Measurements from ENCODE around the gene NFKBIE.

DNA sequence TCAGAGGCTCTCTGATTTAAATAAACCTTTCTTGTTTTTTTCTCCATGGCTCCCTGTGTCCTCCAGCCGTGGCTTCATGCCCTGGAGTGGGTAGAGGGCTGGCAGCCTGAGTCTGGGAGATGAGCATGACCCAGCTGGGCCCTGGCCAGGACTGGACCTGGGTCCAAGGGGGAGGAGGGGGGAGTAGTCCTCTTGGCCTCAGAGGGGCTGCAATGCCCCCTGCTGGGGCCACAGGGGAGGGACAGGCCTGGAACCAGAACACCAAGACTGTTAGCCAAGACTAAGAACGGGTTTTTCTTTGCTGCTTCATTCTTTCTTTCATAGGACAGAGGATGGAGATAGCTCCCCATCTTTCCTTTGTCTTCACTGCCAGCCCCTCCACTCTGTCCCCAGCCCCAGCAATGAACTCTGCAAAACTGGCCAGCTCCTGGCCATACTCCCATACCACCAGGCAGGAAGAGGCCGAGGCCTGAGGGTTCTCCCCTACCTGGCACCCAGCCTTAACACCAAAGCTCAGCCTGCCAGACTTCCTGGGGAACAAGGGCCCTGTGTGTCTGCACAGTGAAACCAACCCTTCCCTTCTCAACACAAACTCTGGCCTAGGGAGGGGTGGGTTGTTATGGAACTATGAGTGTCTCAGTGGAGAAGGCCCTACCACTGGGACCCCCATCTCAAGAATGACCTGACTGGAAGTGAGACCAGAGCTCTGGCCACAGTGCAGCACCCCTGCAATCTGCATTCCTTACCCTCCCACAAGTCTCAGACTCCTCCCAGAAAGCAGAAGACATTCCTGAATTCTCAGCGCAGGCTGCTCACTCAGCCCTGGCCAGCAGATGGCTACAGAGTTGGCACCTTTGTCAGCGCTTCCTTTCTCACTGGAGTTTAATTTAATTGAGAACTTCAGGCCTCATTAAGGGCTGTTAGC is 31.0 kb downstream of the NFKBIE start:
- TF ChIP-seq, protein P1, sequence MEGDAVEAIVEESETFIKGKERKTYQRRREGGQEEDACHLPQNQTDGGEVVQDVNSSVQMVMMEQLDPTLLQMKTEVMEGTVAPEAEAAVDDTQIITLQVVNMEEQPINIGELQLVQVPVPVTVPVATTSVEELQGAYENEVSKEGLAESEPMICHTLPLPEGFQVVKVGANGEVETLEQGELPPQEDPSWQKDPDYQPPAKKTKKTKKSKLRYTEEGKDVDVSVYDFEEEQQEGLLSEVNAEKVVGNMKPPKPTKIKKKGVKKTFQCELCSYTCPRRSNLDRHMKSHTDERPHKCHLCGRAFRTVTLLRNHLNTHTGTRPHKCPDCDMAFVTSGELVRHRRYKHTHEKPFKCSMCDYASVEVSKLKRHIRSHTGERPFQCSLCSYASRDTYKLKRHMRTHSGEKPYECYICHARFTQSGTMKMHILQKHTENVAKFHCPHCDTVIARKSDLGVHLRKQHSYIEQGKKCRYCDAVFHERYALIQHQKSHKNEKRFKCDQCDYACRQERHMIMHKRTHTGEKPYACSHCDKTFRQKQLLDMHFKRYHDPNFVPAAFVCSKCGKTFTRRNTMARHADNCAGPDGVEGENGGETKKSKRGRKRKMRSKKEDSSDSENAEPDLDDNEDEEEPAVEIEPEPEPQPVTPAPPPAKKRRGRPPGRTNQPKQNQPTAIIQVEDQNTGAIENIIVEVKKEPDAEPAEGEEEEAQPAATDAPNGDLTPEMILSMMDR (IDR thresholded peaks at IDR 0.05; ENCODE audit: poor library complexity), result peak; percentile 69
- TF ChIP-seq EZH2 (IDR thresholded peaks at IDR 0.05; ENCODE audit: borderline replicate concordance), result no peak
- TF ChIP-seq EZH2phosphoT487 (IDR thresholded peaks at IDR 0.05; ENCODE audit: low read depth, severe bottlenecking, unreplicated experiment), result no peak

Measured in hepatocyte (in vitro differentiated cells).